PC-9 (cell line): ENCODE results near the gene MYH6.

Source experiments
- CTCF ChIP-seq: fragments of 200-600 bp; sonication (generic); conservative IDR thresholded peaks from 2 replicates; pipeline ENCODE4 v1.6.1; 2017; ENCODE audit warnings: mixed run types, antibody characterized with exemption, mild to moderate bottlenecking, moderate library complexity
- EZH2 ChIP-seq: fragments of 200-600 bp; sonication (generic); IDR thresholded peaks from 2 replicates; pipeline ENCODE4 v1.8.0; 2017; ENCODE audit warnings: antibody characterized with exemption, low read depth

GRCh38 chr14:23454445-23454856 is 46.4 kb upstream of the MYH6 start:
- TF ChIP-seq CTCF = no peak
- no peak for TF ChIP-seq EZH2
